Mucosa of descending colon (tissue), 3 donors: ENCODE results near the gene ANLN. TPM values are rescaled to one million over a fixed set of nuclear protein-coding genes. Genes with fewer than 3 reads are reported as not detected.
A peak's percentile ranks its signal among the peaks of the same experiment; 100 is the strongest.
"Not testable (repeated sequence)": the region's sequence is repeated elsewhere in the genome, so short reads cannot be mapped to it uniquely, and the experiment has no call there.

Experiments
- ATAC-seq: fragments of 200-7000 bp; cut with Tn5 transposase; one replicate; pipeline ENCODE4 v1.9.1; 2020; ENCODE audit warnings: mild to moderate bottlenecking, moderate library complexity
- DNase-seq, 3 donors: peaks; one replicate each; pipeline ENCODE4 v3.0.0-alpha.2; 2020
- H3K36me3 ChIP-seq: fragments of 200-600 bp; one replicate; pipeline ENCODE4 v1.8.0; 2021; ENCODE audit warnings: low read depth, mild to moderate bottlenecking
- H3K4me1 ChIP-seq: fragments of 200-600 bp; one replicate; pipeline ENCODE4 v1.8.0; 2021; ENCODE audit warnings: low read depth, mild to moderate bottlenecking
- H3K4me3 ChIP-seq: fragments of 200-600 bp; one replicate; pipeline ENCODE4 v1.8.0; 2021; ENCODE audit warnings: mild to moderate bottlenecking
- H3K9me3 ChIP-seq: fragments of 200-600 bp; one replicate; pipeline ENCODE4 v1.8.0; 2021; ENCODE audit warnings: mild to moderate bottlenecking
- intact Hi-C, 2 donors: fragments of 100-400 bp; cut with DNase I in 1 of 2; cut with micrococcal nuclease in 1 of 2; formaldehyde crosslinking; loops; one replicate each; pipeline versions ENCODE4 v1.11.0 to v1.11.1; 2022; cut with DNase I, micrococcal nuclease
- total RNA-seq, 3 donors: library from RNA; stranded (reverse); fragmentation: NEBNext Ultra II Directional in 2 of 3; extraction: Animal tissue kit (Norgen Biotek cat#: 25700) in 2 of 3; gene quantifications; one replicate each; pipeline versions ENCODE4 v1.2.1 to v1.2.4, GENCODE V29; 2021 to 2023
- TF ChIP-seq, protein P1 (sequence below): fragments of 200-600 bp; IDR thresholded peaks from one replicate; pipeline ENCODE4 v1.8.0; 2022; ENCODE audit warnings: antibody characterized with exemption, mild to moderate bottlenecking
- donor health status: DM: no; HTN: no; CAD: no; lungs with moderate emphysema.
- donor health status: DM: no; HTN: no; CAD: no.
- donor health status: DM: no; HTN: yes; CAD: no.

Gene ANLN
- total RNA-seq, 3 donors from 2014 or later, result 3.8 to 23.7 (median 6.4) TPM

DNA sequence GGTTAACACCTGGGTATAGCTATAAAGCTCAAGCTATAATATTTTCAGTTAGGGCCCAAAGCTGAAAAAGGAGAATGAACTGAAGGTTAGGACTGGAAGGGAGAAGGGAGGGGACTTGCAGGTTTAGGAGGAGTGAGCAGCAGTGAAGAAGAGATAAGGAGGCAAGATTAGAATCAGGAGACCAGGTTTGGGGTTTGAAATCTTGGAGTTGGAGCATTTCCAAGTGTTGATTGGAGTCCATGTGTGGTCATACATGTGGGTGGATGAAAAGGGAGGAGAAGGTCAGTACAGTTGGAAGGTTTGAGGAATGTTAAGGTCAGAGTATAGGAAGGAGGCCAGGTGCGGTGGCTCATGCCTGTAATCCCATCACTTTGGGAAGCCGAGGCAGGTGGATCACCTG, 8.6 kb upstream of the ANLN start:
- ATAC-seq, result no peak
- DNase-seq, result no peak
- intact Hi-C loops, result no loop called here
- Histone ChIP-seq H3K36me3 (no peaks in the 10 kb centered on the region), H3K9me3 (no peaks in the 10 kb centered on the region), H3K4me3 (no peak overlapping the region), H3K4me1 (no peaks in the 10 kb centered on the region)
- TF ChIP-seq, protein P1, sequence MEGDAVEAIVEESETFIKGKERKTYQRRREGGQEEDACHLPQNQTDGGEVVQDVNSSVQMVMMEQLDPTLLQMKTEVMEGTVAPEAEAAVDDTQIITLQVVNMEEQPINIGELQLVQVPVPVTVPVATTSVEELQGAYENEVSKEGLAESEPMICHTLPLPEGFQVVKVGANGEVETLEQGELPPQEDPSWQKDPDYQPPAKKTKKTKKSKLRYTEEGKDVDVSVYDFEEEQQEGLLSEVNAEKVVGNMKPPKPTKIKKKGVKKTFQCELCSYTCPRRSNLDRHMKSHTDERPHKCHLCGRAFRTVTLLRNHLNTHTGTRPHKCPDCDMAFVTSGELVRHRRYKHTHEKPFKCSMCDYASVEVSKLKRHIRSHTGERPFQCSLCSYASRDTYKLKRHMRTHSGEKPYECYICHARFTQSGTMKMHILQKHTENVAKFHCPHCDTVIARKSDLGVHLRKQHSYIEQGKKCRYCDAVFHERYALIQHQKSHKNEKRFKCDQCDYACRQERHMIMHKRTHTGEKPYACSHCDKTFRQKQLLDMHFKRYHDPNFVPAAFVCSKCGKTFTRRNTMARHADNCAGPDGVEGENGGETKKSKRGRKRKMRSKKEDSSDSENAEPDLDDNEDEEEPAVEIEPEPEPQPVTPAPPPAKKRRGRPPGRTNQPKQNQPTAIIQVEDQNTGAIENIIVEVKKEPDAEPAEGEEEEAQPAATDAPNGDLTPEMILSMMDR, result no peak

DNA sequence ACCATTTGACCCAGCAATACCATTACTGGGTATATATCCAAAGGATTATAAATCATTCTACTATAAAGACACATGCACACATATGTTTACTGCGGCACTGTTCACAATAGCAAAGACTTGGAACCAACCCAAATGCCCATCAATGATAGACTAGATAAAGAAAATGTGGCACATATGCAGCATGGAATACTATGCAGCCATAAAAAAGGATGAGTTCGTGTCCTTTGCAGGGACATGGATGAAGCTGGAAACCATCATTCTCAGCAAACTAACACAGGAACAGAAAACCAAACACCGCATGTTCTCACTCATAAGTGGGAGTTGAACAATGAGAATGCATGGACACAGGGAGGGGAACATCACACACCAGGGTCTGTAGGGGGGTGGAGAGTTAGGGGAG, 6.4 kb upstream of the ANLN start:
- H3K4me1 ChIP-seq, H3K36me3 ChIP-seq, H3K4me3 ChIP-seq, H3K9me3 ChIP-seq, ATAC-seq, intact Hi-C loops, DNase-seq: not testable (repeated sequence)

DNA sequence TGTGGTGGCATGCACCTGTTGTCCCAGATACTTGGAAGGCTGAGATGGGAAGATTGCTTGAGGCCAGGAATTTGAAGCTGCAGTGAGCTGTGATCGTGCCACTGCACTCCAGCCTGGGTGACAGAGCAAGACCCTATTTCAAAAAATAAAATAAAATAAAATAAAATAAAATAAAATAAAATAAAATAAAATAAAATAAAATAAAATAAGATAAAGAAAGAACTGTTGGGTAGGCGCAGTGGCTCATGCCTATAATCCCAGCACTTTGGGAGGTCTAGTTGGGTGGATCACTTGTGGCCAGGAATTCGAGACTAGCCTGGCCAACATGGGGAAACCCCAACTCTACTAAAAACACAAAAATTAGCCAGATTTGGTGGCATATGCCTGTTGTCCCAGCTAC, 4.0 kb upstream of the ANLN start:
- H3K36me3 ChIP-seq, H3K9me3 ChIP-seq, ATAC-seq, intact Hi-C loops, DNase-seq, H3K4me1 ChIP-seq, H3K4me3 ChIP-seq: not testable (repeated sequence)

DNA sequence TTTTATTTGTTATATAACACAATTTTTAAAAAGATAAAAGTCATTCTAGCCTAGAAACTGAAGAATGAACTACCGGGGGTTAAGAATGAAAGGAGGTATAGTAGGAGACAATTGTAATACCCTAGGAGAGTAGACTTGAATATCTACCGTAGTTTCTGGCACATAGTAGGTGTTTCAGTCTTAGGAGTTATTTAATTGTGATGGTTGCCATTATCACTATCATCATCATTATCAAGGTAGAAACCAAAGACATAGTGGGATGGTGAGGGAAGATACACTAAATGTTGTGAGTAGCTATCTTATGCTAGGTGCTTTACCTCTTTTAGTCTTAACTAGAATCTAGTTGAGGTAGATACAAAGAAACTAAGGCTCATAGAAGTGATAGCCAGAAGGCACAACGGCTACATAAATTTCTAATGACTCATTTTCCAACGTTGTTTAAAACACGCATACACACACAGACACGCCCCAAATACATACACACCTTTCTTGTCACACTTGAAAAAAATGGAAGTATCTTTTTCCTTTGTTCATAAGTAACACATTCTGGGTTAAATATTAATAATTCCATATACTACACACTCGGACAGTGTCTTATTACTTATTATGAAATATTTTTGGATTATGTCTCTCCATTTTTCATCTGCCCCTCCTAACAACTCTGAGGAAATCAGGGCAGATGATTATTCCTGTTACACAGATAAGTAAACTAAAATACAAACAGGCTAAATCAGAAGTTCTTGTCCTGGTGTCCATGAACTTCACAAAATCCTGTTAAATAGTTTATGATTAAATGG, 2.0 kb upstream of the ANLN start:
- no peak for DNase-seq
- intact Hi-C loops, result no loop called here
- peak; percentile 9 for ATAC-seq
- peaks cover 10% of the 10 kb centered on the region for H3K4me1 ChIP-seq
- no peak overlapping the region for H3K4me3 ChIP-seq
- no peaks in the 10 kb centered on the region for H3K9me3 ChIP-seq
- no peaks in the 10 kb centered on the region for H3K36me3 ChIP-seq
- TF ChIP-seq, protein P1, result no peak

DNA sequence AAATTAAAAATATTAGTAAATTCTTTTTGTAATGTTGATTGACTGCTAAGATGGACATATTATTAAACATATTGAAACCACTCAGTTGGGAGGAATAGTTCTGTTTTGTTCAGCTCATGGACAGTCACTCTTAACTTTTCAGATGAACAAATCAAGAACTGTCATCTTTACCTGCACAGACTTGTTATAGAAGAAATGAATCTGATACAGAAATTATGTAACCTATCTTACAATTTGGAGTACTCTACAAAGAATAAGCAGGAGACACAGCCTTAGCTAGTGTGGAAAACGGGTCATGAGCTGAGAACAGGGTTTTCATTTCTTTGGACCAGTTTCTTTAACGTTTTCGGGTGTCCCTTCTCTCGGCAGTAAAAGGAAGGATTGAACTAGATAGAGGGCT, 1.2 kb upstream of the ANLN start:
- TF ChIP-seq, protein P1, result no peak
- DNase-seq, result no peak
- H3K4me1 ChIP-seq, result peaks cover 10% of the 10 kb centered on the region
- ATAC-seq, result no peak
- intact Hi-C loops, result no loop called here
- H3K9me3 ChIP-seq, result no peaks in the 10 kb centered on the region
- H3K36me3 ChIP-seq, result no peaks in the 10 kb centered on the region
- H3K4me3 ChIP-seq, result no peak overlapping the region

DNA sequence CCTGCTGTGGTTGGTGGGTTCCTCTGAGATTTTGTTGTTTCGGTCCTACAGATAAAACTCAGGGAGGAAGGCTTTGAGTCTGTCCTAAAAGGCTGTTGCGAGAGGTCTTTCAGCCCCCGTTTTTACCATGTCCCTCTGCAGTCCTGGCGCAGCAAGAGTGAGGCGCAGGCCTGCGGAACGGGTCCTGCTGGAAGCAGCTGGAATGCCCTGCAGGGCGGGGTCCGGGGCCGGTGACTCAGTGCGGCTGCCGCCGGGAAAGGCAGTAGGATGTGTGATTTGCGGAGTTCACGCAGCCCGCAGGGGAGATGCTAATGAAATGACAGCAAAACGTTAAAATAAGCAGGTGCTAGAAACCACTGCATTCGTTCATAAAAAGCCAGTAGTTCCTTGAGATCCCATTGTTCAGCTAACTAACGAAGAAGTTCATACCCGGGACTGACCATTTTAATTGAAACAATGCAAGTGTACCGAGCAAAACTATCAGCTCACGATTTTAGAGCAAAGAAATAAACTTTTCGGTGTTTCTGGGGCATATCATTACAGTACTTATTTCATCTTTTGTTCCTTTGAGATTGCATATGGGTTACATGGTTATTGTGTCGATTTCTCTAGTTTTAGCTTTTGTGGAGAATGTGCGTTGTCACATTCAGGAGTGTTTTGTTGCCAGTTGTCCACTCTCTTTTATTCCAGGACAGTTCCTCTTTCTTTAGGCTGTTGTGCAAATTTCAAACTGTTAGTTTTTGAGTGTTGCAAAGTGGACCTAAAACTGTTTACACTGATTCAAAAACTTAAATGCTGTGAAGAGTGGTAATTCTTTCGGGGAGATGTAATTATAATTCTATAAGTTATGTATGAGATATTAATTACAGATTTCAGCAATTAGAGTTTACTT, 783 bp downstream of the ANLN start:
- H3K36me3 ChIP-seq, result no peaks in the 10 kb centered on the region
- peaks cover 10% of the 10 kb centered on the region for H3K4me1 ChIP-seq
- H3K4me3 ChIP-seq, result peak overlapping the region; percentile 33
- ATAC-seq (peak; percentile 88), DNase-seq (peak; percentile 85 to 90 (median 88))
- TF ChIP-seq, protein P1, result no peak
- H3K9me3 ChIP-seq, result no peaks in the 10 kb centered on the region
- intact Hi-C loops, result no loop called here
